ENCODE data around the gene FBXW7.

- TF ChIP-seq POLR2A (IDR thresholded peaks at IDR 0.05; ENCODE audit: low read depth, low read length), result no peak
- TF ChIP-seq POLR2AphosphoS5 (IDR thresholded peaks at IDR 0.05; ENCODE audit: low read depth, low read length), result no peak
- TF ChIP-seq SPI1 (IDR thresholded peaks at IDR 0.05; ENCODE audit: low read depth, low read length), result no peak
- no peak for TF ChIP-seq TAF1 (IDR thresholded peaks at IDR 0.05; ENCODE audit: low read depth, low read length)
These were observed 171.5 kb downstream of the FBXW7 start for GRCh38 chr4:152364383-152364782.

All from GM12891 (cell line).